Activated naive CD4-positive, alpha-beta T cell treated with anti-CD3 and anti-CD28 coated beads, Interleukin-2, amount 50 U/mL, for 24 hours (primary cell): ENCODE data around the gene NAPSA.
"Not testable (repeated sequence)": the region's sequence is repeated elsewhere in the genome, so short reads cannot be mapped to it uniquely, and the experiment has no call there.

Source experiments
- H3K27ac Mint-ChIP-seq: one replicate; pipeline ENCODE4 v1.8.0; 2021; ENCODE audit warnings: mild to moderate bottlenecking, mixed read lengths
- H3K27me3 Mint-ChIP-seq: one replicate; pipeline ENCODE4 v1.8.0; 2021; ENCODE audit warnings: mixed read lengths
- H3K36me3 Mint-ChIP-seq: one replicate; pipeline ENCODE4 v1.8.0; 2021; ENCODE audit warnings: mixed read lengths
- H3K4me1 Mint-ChIP-seq: one replicate; pipeline ENCODE4 v1.8.0; 2021; ENCODE audit warnings: mixed read lengths
- H3K4me3 Mint-ChIP-seq: one replicate; pipeline ENCODE4 v1.8.0; 2021; ENCODE audit warnings: mild to moderate bottlenecking, mixed read lengths
- H3K9me3 Mint-ChIP-seq: one replicate; pipeline ENCODE4 v1.8.0; 2021; ENCODE audit warnings: mixed read lengths

Gene NAPSA

DNA sequence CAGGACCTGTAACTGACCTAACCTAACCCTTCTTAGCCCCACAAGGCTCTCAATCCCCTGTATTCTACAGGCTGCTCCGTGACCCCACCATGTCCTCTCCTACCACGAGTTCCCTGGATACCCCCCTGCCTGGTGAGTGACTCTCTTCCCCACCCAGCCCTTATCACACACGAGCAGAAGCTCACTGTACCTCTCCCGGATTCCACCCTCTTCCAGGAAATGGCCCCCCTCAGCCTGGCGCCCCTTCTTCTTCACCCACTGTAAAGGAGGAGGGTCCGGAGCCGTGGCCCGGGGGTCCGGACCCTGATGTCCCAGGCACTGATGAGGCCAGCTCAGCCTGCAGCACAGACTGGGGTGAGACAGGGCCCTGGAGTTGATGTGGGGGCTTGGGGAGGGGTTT lies 12.1 kb upstream of the NAPSA start:
- Mint-ChIP-seq H3K36me3 (peaks cover 12% of the 10 kb centered on the region), H3K27me3 (no peaks in the 10 kb centered on the region), H3K9me3 (no peaks in the 10 kb centered on the region), H3K4me1 (peaks cover 19% of the 10 kb centered on the region), H3K27ac (no peak overlapping the region), H3K4me3 (peak overlapping the region; percentile 76)

DNA sequence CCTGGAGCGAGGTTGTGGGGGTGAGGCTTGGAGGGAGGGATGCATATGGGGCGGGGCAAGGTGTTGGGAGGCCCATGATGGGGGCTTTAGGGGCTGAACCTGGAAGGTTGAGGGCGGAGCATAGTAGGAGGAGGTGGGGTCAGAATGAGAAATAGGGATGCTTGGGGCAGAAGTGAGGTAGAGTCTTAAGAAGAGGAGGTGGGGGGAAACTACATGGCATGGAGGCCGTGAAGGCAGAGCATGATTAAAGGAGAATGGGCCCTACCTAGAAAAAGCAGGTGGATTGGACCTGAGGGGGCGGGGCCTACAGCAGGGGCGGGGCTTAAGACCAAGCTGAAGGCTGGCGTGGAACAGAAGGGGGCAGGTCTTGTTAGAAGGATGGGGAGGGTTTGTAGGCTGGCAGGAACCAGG lies 11.6 kb upstream of the NAPSA start:
- H3K4me3 Mint-ChIP-seq = peak overlapping the region; percentile 76
- no peaks in the 10 kb centered on the region for H3K9me3 Mint-ChIP-seq
- no peaks in the 10 kb centered on the region for H3K27me3 Mint-ChIP-seq
- peaks cover 19% of the 10 kb centered on the region for H3K4me1 Mint-ChIP-seq
- peaks cover 12% of the 10 kb centered on the region for H3K36me3 Mint-ChIP-seq
- H3K27ac Mint-ChIP-seq = peak overlapping the region; percentile 23

DNA sequence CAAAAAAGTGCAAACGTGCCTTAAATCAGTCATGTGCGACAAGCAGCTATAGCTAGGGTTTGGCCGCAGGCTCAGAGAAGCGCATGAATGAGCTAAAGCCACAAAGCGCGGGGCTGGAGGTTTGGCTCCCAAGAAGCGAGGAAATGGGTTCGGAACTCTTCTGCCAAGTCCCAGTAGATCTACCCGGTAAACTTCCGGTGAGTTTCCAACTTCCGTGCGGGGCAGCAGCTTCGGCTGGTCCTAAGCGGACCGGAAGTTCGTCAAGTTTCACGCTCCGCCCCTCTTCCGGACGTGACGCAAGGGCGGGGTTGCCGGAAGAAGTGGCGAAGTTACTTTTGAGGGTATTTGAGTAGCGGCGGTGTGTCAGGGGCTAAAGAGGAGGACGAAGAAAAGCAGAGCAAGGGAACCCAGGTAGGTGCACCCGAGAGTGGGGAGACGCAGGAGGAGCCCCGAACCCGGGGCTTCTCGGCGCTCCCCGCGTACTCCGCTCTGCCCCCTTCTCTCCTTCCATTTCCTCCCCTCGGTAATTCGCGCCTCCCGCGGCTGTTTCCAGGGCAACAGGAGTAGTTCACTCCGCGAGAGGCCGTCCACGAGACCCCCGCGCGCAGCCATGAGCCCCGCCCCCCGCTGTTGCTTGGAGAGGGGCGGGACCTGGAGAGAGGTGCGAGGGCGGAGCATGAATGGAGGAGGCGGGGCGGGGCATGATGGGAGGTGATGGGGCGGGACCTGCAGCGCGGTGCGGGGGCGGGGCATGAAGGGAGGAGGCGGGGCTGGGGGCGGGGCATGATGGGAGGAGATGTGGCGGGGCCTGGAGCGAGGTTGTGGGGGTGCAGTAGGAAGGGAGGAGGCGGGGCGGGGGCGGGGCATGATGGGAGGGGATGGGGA lies 11.0 kb upstream of the NAPSA start, which contains the start of gene NR1H2:
Gene NR1H2 (plus strand): TSS at position 292 of the 885 bp plus-strand sequence. CDS start 1,149 bp downstream, outside the sequence.
- Mint-ChIP-seq H3K36me3 (peaks cover 12% of the 10 kb centered on the region), H3K27me3 (no peaks in the 10 kb centered on the region), H3K9me3 (no peaks in the 10 kb centered on the region), H3K27ac (peak within 1 kb of the TSS; percentile 97), H3K4me1 (peaks cover 19% of the 10 kb centered on the region), H3K4me3 (peak within 1 kb of the TSS; percentile 97)

DNA sequence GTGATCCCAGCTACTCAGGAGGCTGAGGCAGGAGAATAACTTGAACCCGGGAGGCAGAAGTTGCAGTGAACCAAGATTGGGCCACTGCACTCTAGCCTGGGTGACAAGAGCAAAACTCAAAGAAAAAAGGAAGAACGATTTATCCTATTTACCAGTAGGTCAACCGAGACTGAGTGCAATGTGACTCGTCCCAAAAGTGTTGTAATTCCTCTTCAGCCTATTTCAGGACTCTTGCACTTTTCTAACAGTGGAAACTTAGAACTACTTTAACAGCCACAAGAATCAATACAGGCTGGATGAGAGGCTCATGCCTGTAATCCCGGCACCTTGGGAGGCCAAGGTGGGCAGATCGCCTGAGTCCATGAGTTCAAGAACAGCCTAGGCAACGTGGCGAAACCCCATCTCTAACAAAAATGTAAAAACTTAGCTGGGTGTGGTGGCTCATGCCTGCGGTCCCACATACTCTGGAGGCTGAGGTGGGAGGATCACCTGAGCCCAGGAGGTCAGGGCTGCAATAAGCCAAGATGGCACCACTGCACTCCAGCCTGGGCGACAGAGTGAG lies 6.6 kb upstream of the NAPSA start:
- Mint-ChIP-seq H3K27ac (no peak overlapping the region), H3K4me3 (no peak overlapping the region)

DNA sequence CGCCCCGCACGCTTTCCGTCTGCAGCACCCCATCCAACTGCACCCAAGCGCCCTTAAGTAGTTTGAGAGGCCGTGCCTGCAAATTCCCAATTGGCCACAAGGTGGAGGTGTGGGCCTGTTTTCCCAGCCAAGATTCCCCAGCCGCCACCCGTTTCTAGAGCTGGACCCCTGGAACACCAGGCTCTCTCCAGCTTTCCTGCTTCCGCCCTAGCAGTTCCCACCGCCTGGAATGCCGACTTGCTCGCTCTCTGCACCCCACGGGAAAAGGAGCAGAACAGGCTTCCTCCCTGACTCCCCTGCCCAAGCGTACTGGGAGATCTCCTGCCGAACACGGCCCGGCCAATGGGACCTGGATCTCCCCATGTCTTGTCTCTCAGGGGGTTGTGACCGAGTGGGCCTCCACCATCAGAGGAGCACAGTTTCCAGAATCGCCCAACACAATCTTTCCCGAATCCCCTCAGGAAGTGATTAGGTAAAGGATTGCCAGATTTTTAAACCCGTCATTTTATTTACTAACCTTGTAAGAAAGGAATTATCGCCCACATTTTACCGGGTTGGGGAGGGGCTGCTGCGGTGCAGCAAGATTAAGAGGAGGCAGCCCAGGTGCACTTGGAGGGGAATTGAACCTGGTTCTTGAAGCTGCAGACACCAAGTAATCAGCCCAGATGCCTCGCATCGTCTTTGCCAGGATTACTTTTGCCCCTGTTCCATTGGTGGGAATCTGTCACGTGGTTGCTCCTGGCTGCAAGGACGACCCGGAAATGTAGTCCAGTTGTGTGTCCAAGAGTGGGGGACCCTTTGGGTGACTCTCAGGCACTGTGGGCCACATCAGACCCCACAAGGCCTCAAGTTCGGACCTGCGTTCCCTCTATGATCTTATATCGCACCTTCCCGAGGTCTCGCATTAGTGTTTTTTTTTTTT lies 3.5 kb upstream of the NAPSA start:
- H3K9me3 Mint-ChIP-seq = no peaks in the 10 kb centered on the region
- H3K27me3 Mint-ChIP-seq = no peaks in the 10 kb centered on the region
- peak overlapping the region; percentile 88 for H3K4me3 Mint-ChIP-seq
- peak overlapping the region; percentile 47 for H3K27ac Mint-ChIP-seq
- no peaks in the 10 kb centered on the region for H3K36me3 Mint-ChIP-seq
- H3K4me1 Mint-ChIP-seq = peaks cover 34% of the 10 kb centered on the region

More for the DNA sequence above, 6.6 kb upstream of the NAPSA start:
- peaks cover 21% of the 10 kb centered on the region for H3K4me1 Mint-ChIP-seq
- no peaks in the 10 kb centered on the region for H3K9me3 Mint-ChIP-seq
- H3K27me3 Mint-ChIP-seq = no peaks in the 10 kb centered on the region
- H3K36me3 Mint-ChIP-seq = no peaks in the 10 kb centered on the region

DNA sequence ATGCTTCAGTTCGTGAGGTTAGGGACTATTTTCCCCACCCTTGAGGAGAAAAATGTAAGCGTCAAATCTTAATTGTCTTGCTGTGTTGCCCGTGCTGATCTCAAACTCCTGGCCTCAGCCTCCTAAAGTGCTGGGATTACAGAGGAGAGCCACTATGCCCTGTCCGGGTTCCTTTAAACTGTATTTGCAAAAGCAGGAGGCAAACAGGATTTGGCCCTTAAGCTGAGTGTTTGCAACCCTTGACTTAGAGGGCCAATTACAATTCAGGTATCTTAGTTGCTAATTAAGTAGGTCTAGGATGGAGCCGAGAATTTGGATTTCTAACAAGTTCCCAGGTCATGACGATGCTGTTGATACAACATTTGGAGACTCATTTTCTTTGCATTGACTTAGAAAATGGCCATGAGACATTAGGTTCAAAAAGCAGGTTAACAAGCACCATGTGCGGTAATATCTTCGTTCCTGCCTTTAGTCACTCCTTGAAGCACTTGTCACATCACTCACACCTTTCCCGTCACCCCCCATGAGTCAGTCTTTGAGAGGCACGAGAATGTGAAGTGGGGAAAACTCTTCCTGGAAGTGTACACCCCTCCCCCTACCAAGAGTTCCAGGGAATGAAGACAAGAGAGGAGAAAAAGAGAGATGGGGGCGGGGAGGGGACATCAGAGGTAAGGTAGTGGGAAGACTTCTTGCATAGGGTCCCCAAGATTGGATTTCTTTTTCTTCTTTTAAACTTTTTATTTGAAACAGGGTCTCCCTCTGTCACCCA lies 2.6 kb downstream of the NAPSA start:
- Mint-ChIP-seq H3K9me3 (no peaks in the 10 kb centered on the region), H3K27me3 (no peaks in the 10 kb centered on the region), H3K27ac (peak overlapping the region; percentile 95), H3K4me3 (peak overlapping the region; percentile 74), H3K4me1 (peaks cover 73% of the 10 kb centered on the region), H3K36me3 (no peaks in the 10 kb centered on the region)

DNA sequence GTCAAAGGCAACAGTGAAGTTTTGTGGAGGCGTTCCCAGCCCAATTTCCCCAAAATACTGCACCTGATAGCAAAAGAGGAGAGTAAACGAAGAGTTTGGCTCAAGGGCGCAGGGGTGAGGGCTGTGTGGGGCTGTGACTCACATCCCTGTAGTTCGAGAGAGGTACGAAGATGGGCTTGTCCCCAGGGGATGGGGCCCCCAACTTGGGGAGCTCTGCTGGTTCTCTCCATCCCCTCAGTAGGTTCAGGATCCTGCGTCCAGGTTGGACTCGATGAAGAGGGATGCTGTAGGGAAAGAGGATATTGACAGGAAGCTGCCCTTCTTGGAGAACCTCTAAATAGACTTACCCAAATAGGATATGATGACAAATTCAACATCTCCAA lies 3.4 kb downstream of the NAPSA start:
- Mint-ChIP-seq H3K4me1 (peaks cover 72% of the 10 kb centered on the region), H3K27ac (peak overlapping the region; percentile 59), H3K9me3 (no peaks in the 10 kb centered on the region), H3K4me3 (peak overlapping the region; percentile 15), H3K36me3 (no peaks in the 10 kb centered on the region), H3K27me3 (no peaks in the 10 kb centered on the region)

DNA sequence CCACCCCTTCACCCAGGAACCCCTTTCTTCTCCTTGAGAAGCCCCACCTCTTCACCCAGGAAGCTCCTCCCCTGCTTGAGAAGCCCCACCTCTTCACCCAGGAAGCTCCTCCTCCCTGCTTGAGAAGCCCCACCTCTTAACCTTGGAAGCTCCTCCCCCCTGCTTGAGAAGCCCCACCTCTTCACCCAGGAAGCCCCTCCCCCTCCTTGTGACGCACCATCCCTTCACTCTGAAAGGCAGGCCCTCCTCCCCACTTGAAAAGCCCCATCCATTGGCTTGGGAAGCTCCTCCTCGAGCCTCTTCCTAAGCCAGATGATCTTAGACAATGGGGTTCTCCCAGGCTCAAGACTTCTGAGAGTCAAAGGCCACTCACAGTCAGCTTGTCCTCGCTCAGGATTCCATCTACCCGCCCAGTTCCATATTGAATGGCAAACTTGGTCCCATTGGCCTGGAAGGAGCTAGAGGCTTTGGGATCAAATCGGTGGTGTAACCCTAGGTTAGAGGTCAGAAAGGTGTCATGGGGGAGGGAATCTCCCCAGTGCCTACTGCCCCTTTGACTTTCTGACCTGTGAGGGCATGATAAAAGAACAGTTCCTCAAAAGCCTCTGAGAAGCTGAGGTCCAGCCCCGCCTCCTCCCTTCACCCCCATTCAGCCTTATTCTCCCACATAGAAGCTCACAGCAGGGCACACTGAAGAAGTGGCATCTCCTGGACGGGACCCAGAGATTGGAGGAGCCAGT lies 4.0 kb downstream of the NAPSA start:
- Mint-ChIP-seq H3K9me3 (no peaks in the 10 kb centered on the region), H3K36me3 (no peaks in the 10 kb centered on the region), H3K4me3 (no peak overlapping the region), H3K27ac (peak overlapping the region; percentile 59), H3K4me1 (peaks cover 75% of the 10 kb centered on the region), H3K27me3 (no peaks in the 10 kb centered on the region)

DNA sequence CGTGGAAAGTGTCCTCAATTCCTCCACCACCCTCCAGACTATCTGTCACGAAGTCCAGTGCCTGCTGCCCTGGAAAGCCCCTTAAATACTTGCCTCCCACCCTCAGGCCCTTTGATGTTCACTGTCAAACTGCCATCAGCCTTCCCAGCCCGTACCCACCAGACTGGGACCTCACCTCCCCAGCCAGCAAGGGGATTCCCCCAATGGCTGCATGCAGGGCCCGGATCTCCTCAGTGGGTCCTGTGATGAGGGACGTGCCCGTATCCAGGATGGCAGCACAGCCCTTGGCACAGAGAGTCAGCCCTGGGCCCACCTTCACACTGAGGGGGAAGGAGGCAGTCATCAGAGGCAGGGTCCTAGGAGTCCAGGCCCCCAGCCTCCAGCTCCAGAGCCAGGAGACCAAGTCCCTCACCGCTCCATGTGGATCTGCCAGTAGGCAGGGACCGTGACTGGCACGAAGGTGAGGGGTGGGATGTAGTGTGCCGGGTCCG lies 6.1 kb downstream of the NAPSA start:
- H3K36me3 Mint-ChIP-seq = no peaks in the 10 kb centered on the region
- peak overlapping the region; percentile 92 for H3K4me3 Mint-ChIP-seq
- peaks cover 57% of the 10 kb centered on the region for H3K4me1 Mint-ChIP-seq
- H3K27ac Mint-ChIP-seq = peak overlapping the region; percentile 60
- no peaks in the 10 kb centered on the region for H3K27me3 Mint-ChIP-seq
- H3K9me3 Mint-ChIP-seq = no peaks in the 10 kb centered on the region

DNA sequence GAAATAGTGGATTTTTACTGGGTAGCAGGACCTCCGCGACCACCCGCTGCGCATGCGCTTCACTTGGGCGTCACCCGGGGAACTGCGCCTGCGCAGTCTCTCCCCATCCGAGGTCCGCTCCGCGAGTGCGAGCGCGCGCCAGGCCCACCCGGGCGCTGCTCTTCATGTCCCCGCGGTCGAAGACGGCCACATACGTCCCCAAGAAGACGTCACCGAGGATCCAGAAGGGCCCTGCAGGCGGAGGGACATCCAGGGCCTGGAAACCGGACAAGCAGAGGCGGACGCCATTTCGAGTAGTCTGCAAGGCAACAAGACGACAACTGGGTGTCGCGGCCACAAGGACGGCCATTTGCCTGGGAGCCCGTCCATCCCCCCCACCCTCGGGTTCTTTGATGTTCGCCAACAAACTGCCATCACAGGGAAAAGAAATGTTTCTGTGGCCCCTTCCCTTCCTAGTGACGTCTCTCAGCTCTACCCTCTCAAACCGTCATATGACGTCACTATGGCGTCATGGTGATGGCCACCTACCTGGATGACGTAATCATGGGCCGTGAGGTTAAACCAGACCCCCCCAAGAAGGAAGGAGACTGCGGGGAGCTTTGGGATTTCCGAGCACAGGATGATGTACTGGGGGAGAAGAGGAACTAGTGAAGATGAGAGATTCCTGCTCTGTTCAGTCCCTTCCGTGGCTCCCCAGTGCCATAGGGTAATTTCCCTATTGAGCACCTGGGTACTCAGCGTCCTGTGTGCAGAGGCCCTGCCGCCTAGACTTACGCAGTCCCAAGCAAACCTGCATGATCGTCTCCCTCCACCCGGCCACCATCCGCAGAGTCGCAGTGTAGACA lies 6.7 kb downstream of the NAPSA start:
- Mint-ChIP-seq H3K4me1 (peaks cover 54% of the 10 kb centered on the region), H3K36me3 (no peaks in the 10 kb centered on the region), H3K27ac (peak overlapping the region; percentile 94), H3K4me3 (peak overlapping the region; percentile 92), H3K9me3 (no peaks in the 10 kb centered on the region), H3K27me3 (no peaks in the 10 kb centered on the region)

DNA sequence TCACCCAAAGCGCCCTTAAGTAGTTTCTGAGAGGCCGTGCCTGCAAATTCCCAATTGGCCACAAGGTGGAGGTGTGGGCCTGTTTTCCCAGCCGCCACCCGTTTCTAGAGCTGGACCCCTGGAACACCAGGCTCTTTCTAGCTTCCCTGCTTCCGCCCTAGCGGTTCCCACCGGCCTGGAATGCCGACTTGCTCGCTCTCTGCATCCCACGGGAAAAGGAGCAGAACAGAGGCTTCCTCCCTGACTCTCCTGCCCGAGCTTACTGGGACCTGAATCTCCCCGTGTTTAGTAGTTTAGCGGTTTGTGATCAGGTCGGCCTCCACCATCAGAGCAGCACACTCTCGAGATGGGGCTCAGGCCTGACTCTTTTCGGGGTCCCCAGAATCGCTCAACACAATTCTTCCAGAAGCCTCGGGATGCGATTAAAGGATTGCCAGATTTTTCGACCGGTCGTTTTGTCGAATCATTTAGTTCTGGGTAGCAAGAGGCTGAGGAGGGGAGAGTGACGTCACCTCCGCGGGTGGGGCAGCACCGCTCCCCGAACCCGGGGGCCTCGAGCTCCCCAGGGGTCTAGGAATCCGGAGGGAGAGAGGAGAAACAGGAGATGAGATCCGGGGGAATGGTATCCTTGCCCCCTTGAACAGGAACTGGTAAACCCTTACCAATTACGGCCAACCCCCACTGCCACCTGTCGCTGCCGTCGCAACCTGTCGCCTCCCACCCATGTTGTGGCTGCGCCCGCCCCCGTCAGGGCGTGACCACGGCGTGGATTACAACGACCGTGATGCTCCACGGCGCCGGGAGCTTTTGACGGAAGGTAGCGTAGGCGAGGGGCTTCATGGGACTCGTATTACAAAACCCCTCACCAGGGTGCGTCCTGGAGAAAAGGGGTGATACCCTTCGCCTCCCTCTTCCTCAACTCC lies 8.0 kb downstream of the NAPSA start:
- Mint-ChIP-seq H3K27me3 (no peaks in the 10 kb centered on the region), H3K36me3 (no peaks in the 10 kb centered on the region), H3K9me3 (no peaks in the 10 kb centered on the region), H3K4me3 (peak overlapping the region; percentile 92), H3K4me1 (peaks cover 43% of the 10 kb centered on the region), H3K27ac (peak overlapping the region; percentile 97)

DNA sequence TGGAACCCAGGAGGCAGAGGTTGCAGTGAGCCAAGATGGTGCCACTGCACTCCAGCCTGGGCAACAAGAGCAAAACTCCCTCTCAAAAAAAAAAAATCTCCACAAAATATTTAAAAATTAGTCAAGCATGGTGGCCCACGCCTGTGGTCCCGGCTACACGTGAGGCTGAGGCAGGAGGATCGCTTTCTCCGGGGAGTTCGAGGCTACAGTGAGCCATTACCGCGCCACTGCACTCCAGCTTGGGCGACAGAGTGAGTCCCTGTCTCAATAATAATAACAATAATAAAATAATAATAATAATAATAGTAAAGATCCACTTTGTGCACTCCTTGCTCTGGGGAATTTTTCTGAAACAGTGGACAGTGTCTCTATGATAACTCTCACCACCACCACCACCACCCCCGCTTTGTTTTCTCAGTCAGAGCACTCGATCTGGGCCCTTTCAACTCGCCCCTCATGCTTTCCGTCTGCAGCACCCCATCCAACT lies 8.7 kb downstream of the NAPSA start:
- Mint-ChIP-seq H3K9me3 (no peaks in the 10 kb centered on the region), H3K27me3 (no peaks in the 10 kb centered on the region), H3K27ac (peak overlapping the region; percentile 97), H3K36me3 (no peaks in the 10 kb centered on the region), H3K4me1 (peaks cover 36% of the 10 kb centered on the region), H3K4me3 (no peak overlapping the region)

DNA sequence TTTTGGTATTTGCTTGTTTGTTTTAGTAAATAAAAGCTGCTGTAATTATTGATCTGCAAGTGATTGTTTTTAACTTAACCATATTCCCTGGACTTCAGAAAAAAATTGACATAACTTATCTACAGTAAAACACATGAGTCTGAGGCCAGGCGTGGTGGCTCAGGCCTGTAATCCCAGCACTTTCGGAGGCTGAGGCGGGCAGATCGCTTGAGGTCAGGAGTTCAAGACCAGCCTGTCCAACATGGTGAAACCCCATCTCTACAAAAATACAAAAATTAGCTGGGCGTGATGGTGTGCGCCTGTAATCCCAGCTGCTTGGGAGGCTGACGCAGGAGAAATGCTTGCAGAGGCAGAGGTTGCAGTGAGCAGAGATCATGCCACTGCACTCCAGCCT lies 12.0 kb downstream of the NAPSA start:
- not testable (repeated sequence) for H3K4me1 Mint-ChIP-seq, H3K27ac Mint-ChIP-seq, H3K4me3 Mint-ChIP-seq, H3K9me3 Mint-ChIP-seq, H3K36me3 Mint-ChIP-seq, H3K27me3 Mint-ChIP-seq
